Hair follicular keratinocyte (primary cell): ENCODE results near the gene TAS2R9. TPM values are rescaled to one million over a fixed set of nuclear protein-coding genes. Genes with fewer than 3 reads are reported as not detected.

Experiments
- total RNA-seq: library from RNA; depleted of rRNA; stranded (reverse); fragments of >200 nt; gene quantifications from 2 replicates; pipeline ENCODE4 v1.2.3, GENCODE V29; 2015

The TAS2R9 gene
- total RNA-seq: not detected in 2 replicates

DNA sequence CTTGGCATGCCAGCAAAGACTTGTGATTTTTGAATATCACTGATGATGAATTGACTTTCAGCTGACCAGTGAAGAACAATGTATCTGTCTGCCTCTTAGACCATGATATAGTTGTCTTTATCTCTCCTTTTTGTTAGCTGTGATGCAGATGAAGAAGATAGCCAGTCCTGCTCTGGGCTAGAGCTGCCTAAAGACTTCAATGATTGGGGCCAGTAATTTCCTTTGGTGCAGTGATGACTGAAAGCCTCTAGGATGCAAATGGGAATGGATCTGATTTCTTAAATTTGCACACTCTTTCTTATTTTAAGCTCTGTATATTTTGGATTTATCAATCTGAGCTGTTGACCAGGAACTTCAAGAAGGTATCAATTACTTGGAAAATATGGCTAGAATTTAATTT is at the start of gene TAS2R9:
TAS2R9 (minus strand) TSS at position 101 of the 400 bp plus-strand sequence; CDS start at position 8, 93 bp downstream.

GRCh38 chr12:10849425-10849878 is 39.5 kb upstream of the TAS2R9 start, which contains the start of gene PRR4:
Gene PRR4, minus strand, starts transcription at chr12:10849475. Its CDS starts 38 bp downstream, at chr12:10849437.

DNA sequence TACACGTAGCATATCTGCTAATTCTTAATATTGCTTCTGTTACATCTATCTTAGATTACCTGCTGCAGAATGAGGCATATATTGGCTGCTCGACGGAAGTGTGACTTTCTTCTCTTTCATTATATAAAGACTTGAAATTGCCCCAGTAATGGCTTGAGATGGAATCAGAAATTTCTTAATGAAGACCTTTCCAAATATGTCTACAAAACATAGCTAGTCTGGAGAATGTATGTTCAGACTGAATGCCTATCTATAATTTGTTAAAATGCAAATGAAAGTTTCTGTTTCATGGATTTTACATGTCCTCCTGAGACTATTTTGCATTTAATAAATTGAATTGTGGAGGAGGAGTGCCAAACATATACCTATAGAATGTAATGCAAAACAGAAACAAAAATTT is 16.3 kb upstream of the TAS2R9 start, which contains the start of gene TAS2R10:
TAS2R10 (minus strand) TSS at position 101 of the 400 bp plus-strand sequence; CDS start at position 12, 89 bp downstream.

GRCh38 chr12:10807186-10807585 is 2.8 kb downstream of the TAS2R9 start, which contains the start of gene TAS2R8:
Gene TAS2R8, minus strand, starts transcription at chr12:10807286. Its CDS starts 306 bp downstream, at chr12:10806980.

DNA sequence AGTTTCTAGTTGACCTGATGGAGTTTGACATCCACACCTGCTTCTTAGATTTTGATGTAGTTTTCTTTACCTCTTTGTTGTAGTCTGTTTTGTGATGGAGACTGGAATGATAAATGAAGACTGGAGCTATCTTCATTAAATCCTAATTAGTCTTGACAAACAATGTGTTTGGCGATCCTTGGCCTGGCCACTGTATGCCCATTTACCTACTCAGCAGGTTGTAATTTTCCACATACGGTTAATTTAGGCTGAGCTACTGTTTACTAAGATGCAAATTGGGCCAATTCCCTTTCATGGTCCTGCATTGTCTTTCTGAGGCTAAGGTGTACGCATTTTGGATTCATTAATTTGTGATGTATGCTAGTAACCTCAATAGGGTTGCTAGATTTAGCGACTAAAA is 7.4 kb downstream of the TAS2R9 start, which contains the start of gene TAS2R7:
TAS2R7 (minus strand) TSS at position 41 of the 400 bp plus-strand sequence. CDS start 57 bp downstream, outside the sequence.

Other genes with a start within 250 kb of the TAS2R9 start
- 14.4 and 15.3 TPM in 2 replicates for gene MAGOHB, start 196.6 kb downstream of the TAS2R9 start, total RNA-seq
- gene STYK1, start 136.1 kb downstream of the TAS2R9 start, total RNA-seq: 1.2 and 2.1 TPM in 2 replicates
- 318 and 422 TPM in 2 replicates for gene YBX3, start 86.8 kb downstream of the TAS2R9 start, total RNA-seq
- gene TAS2R7, start 7.5 kb downstream of the TAS2R9 start, total RNA-seq: not detected in 2 replicates
- not detected in 2 replicates for gene TAS2R8, start 2.9 kb downstream of the TAS2R9 start, total RNA-seq
- 0.31 TPM in 1 of 2 replicates, not detected in the other for gene TAS2R10, start 16.2 kb upstream of the TAS2R9 start, total RNA-seq
- 0.31 TPM in 1 of 2 replicates, not detected in the other for gene PRR4, start 39.3 kb upstream of the TAS2R9 start, total RNA-seq
- 0.76 and 9.7 TPM in 2 replicates for gene PRH1, start 74.1 kb upstream of the TAS2R9 start, total RNA-seq
- not detected in 2 replicates for gene TAS2R13, start 99.4 kb upstream of the TAS2R9 start, total RNA-seq
- not detected in 2 replicates for gene PRH2, start 119.1 kb upstream of the TAS2R9 start, total RNA-seq
- 0.19 and 0.70 TPM in 2 replicates for gene TAS2R14, start 129.1 kb upstream of the TAS2R9 start, total RNA-seq
- gene TAS2R50, start 176.7 kb upstream of the TAS2R9 start, total RNA-seq: not detected in 2 replicates
- gene TAS2R20, start 188.1 kb upstream of the TAS2R9 start, total RNA-seq: 0.08 and 0.19 TPM in 2 replicates
- gene TAS2R19, start 212.5 kb upstream of the TAS2R9 start, total RNA-seq: 0.39 TPM in 1 of 2 replicates, not detected in the other
- gene TAS2R31, start 221.2 kb upstream of the TAS2R9 start, total RNA-seq: 0.39 TPM in 1 of 2 replicates, not detected in the other